IMR-90 (cell line): Measurements from ENCODE around the gene PANK3. TPM values are rescaled to one million over a fixed set of nuclear protein-coding genes. Genes with fewer than 3 reads are reported as not detected.

Experiments
- ATAC-seq: fragments of 200-7000 bp; cut with Tn5 transposase; 2 replicates; pipeline ENCODE4 v1.9.1; 2020; ENCODE audit warnings: low read depth, mild to moderate bottlenecking, moderate library complexity
- BruUV-seq: library from RNA; stranded (reverse); fragments of 400-500 nt; replicated peaks from 2 replicates; lab custom pipeline; 2021; lab: Mats Ljungman, UMichigan
- CTCF ChIA-PET: fragments of 300-600 bp; formaldehyde crosslinking; extraction: SDS; loops from one replicate; lab custom pipeline; 2021; ENCODE audit warnings: antibody characterized with exemption; lab: Yijun Ruan, JAX
- POLR2A ChIA-PET: fragments of 300-600 bp; sonication (Branson Sonifier 250); formaldehyde crosslinking; loops from one replicate; lab custom pipeline; 2022; ENCODE audit warnings: antibody characterized with exemption; ENCODE audit not compliant: unreplicated experiment; lab: Charles Lee
- DNase-seq: peaks from one replicate; pipeline ENCODE4 v3.0.0; 2013
- H2AFZ ChIP-seq: replicated peaks from 2 replicates; pipeline ENCODE3; 2013; ENCODE audit warnings: low read length, mild to moderate bottlenecking; ENCODE audit not compliant: poor library complexity
- H2AK5ac ChIP-seq: 2 replicates; pipeline ENCODE4 v1.6.1; 2013; ENCODE audit warnings: low read depth, low read length, inconsistent platforms
- H2AK9ac ChIP-seq: replicated peaks from 2 replicates; pipeline ENCODE3; 2013; ENCODE audit warnings: mild to moderate bottlenecking, low read depth, low read length, moderate library complexity; ENCODE audit not compliant: poor library complexity
- H2BK120ac ChIP-seq: 2 replicates; pipeline ENCODE4 v1.6.1; 2013; ENCODE audit warnings: low read depth, low read length, inconsistent platforms
- H2BK15ac ChIP-seq: 3 replicates; pipeline ENCODE4 v1.6.1; 2013; ENCODE audit warnings: low read depth, low read length, inconsistent platforms
- H2BK20ac ChIP-seq: 2 replicates; pipeline ENCODE4 v1.6.1; 2013; ENCODE audit warnings: low read depth, mild to moderate bottlenecking, inconsistent platforms, low read length, moderate library complexity
- H2BK5ac ChIP-seq: 2 replicates; pipeline ENCODE4 v1.6.1; 2013; ENCODE audit warnings: mild to moderate bottlenecking, low read depth, low read length, inconsistent platforms; ENCODE audit not compliant: poor library complexity, severe bottlenecking
- H3K14ac ChIP-seq: replicated peaks from 2 replicates; pipeline ENCODE4 v1.6.1; 2013; ENCODE audit warnings: low read depth, low read length, inconsistent platforms
- H3K18ac ChIP-seq: 2 replicates; pipeline ENCODE4 v1.6.1; 2013; ENCODE audit warnings: low read depth, low read length, control low read depth
- H3K23ac ChIP-seq: 2 replicates; pipeline ENCODE4 v1.6.1; 2013; ENCODE audit warnings: low read depth, low read length, inconsistent platforms
- H3K27ac ChIP-seq: 2 replicates; pipeline ENCODE4 v1.5.1; 2013; ENCODE audit warnings: mild to moderate bottlenecking, control low read depth, low read length; ENCODE audit not compliant: insufficient read depth
- H3K27me3 ChIP-seq: 2 replicates; pipeline ENCODE4 v1.6.1; 2013; ENCODE audit warnings: low read length; ENCODE audit not compliant: control insufficient read depth, insufficient read depth
- H3K36me3 ChIP-seq: 2 replicates; pipeline ENCODE4 v1.6.1; 2013; ENCODE audit warnings: low read length, mixed read lengths; ENCODE audit not compliant: control insufficient read depth, insufficient read depth
- H3K4ac ChIP-seq: 2 replicates; pipeline ENCODE4 v1.6.1; 2013; ENCODE audit warnings: low read depth, low read length, inconsistent platforms
- H3K4me1 ChIP-seq: 2 replicates; pipeline ENCODE4 v1.6.1; 2013; ENCODE audit warnings: low read length, mixed read lengths; ENCODE audit not compliant: control insufficient read depth, insufficient read depth
- H3K4me2 ChIP-seq: 2 replicates; pipeline ENCODE4 v1.6.1; 2013; ENCODE audit warnings: low read depth, mild to moderate bottlenecking, control low read depth, low read length, moderate library complexity
- H3K4me3 ChIP-seq: 2 replicates; pipeline ENCODE4 v1.5.1; 2013; ENCODE audit warnings: low read depth, mild to moderate bottlenecking, control low read depth, low read length, moderate library complexity; ENCODE audit not compliant: insufficient read depth
- H3K56ac ChIP-seq: 2 replicates; pipeline ENCODE4 v1.6.1; 2013; ENCODE audit warnings: low read length, inconsistent platforms; ENCODE audit not compliant: insufficient read depth; ENCODE audit errors: extremely low read depth
- H3K79me1 ChIP-seq, 2 experiments: 2 replicates each; pipeline ENCODE4 v1.6.1; 2013; ENCODE audit warnings: low read length in 2 of 2, inconsistent platforms in 1 of 2, low read depth in 1 of 2
- H3K9ac ChIP-seq: 2 replicates; pipeline ENCODE4 v1.6.1; 2013; ENCODE audit warnings: low read depth, low read length, control low read depth
- H3K9me1 ChIP-seq: 2 replicates; pipeline ENCODE4 v1.6.1; 2013; ENCODE audit warnings: low read length, inconsistent platforms; ENCODE audit not compliant: insufficient read depth
- H3K9me3 ChIP-seq: 2 replicates; pipeline ENCODE4 v1.6.1; 2013; ENCODE audit warnings: low read length; ENCODE audit not compliant: control insufficient read depth, insufficient read depth
- H4K20me1 ChIP-seq: 2 replicates; pipeline ENCODE4 v1.6.1; 2013; ENCODE audit warnings: low read length, inconsistent platforms; ENCODE audit not compliant: insufficient read depth
- H4K5ac ChIP-seq: 2 replicates; pipeline ENCODE4 v1.6.1; 2013; ENCODE audit warnings: mild to moderate bottlenecking, low read depth, low read length, control low read depth
- H4K8ac ChIP-seq, 2 experiments: 2 replicates each; pipeline ENCODE4 v1.6.1; 2013; ENCODE audit warnings: low read depth in 2 of 2, low read length in 2 of 2, control low read depth in 1 of 2, inconsistent platforms in 1 of 2
- H4K91ac ChIP-seq: 2 replicates; pipeline ENCODE4 v1.6.1; 2013; ENCODE audit warnings: low read depth, low read length, inconsistent platforms; ENCODE audit not compliant: insufficient read depth
- BHLHE40 ChIP-seq: fragments of 150-350 bp; IDR thresholded peaks from 2 replicates; pipeline ENCODE4 v1.6.1; 2016; ENCODE audit warnings: mild to moderate bottlenecking, low read depth, low read length
- CEBPB ChIP-seq: IDR thresholded peaks from 2 replicates; pipeline ENCODE4 v1.6.1; 2012; ENCODE audit warnings: low read depth, low read length, improper control_type of control experiment
- CHD1 ChIP-seq: IDR thresholded peaks from 2 replicates; pipeline ENCODE4 v1.6.1; 2012; ENCODE audit warnings: low read depth, low read length, improper control_type of control experiment
- FOS ChIP-seq: fragments of 150-350 bp; IDR thresholded peaks from 2 replicates; pipeline ENCODE4 v1.6.1; 2016; ENCODE audit warnings: low read depth, low read length
- MAFK ChIP-seq: IDR thresholded peaks from 2 replicates; pipeline ENCODE4 v1.6.1; 2012; ENCODE audit warnings: low read depth, low read length, improper control_type of control experiment
- MAZ ChIP-seq: IDR thresholded peaks from 2 replicates; pipeline ENCODE4 v1.6.1; 2012; ENCODE audit warnings: low read depth, mild to moderate bottlenecking, low read length, improper control_type of control experiment, moderate library complexity, borderline replicate concordance
- MXI1 ChIP-seq: IDR thresholded peaks from 2 replicates; pipeline ENCODE4 v1.6.1; 2012; ENCODE audit warnings: low read depth, mild to moderate bottlenecking, low read length, moderate library complexity, borderline replicate concordance
- NFE2L2 ChIP-seq: fragments of 150-350 bp; IDR thresholded peaks from 2 replicates; pipeline ENCODE4 v1.6.1; 2016; ENCODE audit warnings: low read depth, mild to moderate bottlenecking, low read length
- POLR2A ChIP-seq: IDR thresholded peaks from 2 replicates; pipeline ENCODE4 v1.6.1; 2012; ENCODE audit warnings: mild to moderate bottlenecking, low read depth, low read length
- RAD21 ChIP-seq: IDR thresholded peaks from 2 replicates; pipeline ENCODE4 v1.6.1; 2012; ENCODE audit warnings: low read length, improper control_type of control experiment
- RCOR1 ChIP-seq: IDR thresholded peaks from 2 replicates; pipeline ENCODE4 v1.6.1; 2012; ENCODE audit warnings: mild to moderate bottlenecking, low read length, improper control_type of control experiment; ENCODE audit not compliant: insufficient replicate concordance
- RFX5 ChIP-seq: IDR thresholded peaks from 2 replicates; pipeline ENCODE4 v1.8.0; 2012; ENCODE audit warnings: low read depth, mild to moderate bottlenecking, low read length, moderate library complexity
- SMC3 ChIP-seq: fragments of 150-350 bp; IDR thresholded peaks from 2 replicates; pipeline ENCODE4 v1.6.1; 2016; ENCODE audit warnings: low read depth, mild to moderate bottlenecking, antibody characterized with exemption, low read length, moderate library complexity
- WGBS, 2 experiments: methylation state at CpG; one replicate each; pipeline versions ENCODE4 v1.1.5 to v1.1.7; 2013; ENCODE audit warnings: missing lambda C conversion rate in 2 of 2; ENCODE audit not compliant: insufficient read length in 1 of 2; ENCODE audit errors: extremely low coverage in 2 of 2; 5-methylcytosine and 5-hydroxymethylcytosine counted together
- dilution Hi-C: fragments of 300-500 bp; cut with HindIII; formaldehyde crosslinking; loops from one replicate; pipeline ENCODE4 v1.14.3; 2018; ENCODE audit warnings: low sequenced_read_pairs; ENCODE audit not compliant: unreplicated experiment
- in situ Hi-C: fragments of 300-500 bp; cut with MboI; formaldehyde crosslinking; loops from 3 replicates; pipeline ENCODE4 v1.14.3; 2019; ENCODE audit warnings: low sequenced_read_pairs, inconsistent platforms, mixed read lengths
- intact Hi-C: fragments of 100-400 bp; cut with micrococcal nuclease; formaldehyde crosslinking; loops from 2 replicates; pipeline ENCODE4 v1.10.0; 2022
- polyA plus RNA-seq, 3 experiments: library from polyadenylated mRNA; depleted of rRNA; stranded (reverse); fragments of >200 nt; gene quantifications; 2 replicates each; pipeline ENCODE4 v1.2.3, GENCODE V29; 2012; ENCODE audit warnings: low replicate concordance in 1 of 3
- total RNA-seq: library from RNA; depleted of rRNA; stranded (reverse); fragments of >200 nt; gene quantifications from 2 replicates; pipeline ENCODE4 v1.2.3, GENCODE V29; 2012
- TF ChIP-seq, protein P1 (sequence below): fragments of 150-350 bp; IDR thresholded peaks from 2 replicates; pipeline ENCODE4 v1.6.1; 2016; ENCODE audit warnings: low read depth, mild to moderate bottlenecking, low read length, moderate library complexity, borderline replicate concordance
- TF ChIP-seq, protein P2 (sequence below): conservative IDR thresholded peaks from 2 replicates; pipeline ENCODE4 v1.5.1; 2012; ENCODE audit warnings: mild to moderate bottlenecking, low read depth, low read length, improper control_type of control experiment

The PANK3 gene
- total and polyA plus RNA-seq, 2 of the 4 experiments (the other 2 are of a cell fraction): 6.9 to 21.0 TPM

DNA sequence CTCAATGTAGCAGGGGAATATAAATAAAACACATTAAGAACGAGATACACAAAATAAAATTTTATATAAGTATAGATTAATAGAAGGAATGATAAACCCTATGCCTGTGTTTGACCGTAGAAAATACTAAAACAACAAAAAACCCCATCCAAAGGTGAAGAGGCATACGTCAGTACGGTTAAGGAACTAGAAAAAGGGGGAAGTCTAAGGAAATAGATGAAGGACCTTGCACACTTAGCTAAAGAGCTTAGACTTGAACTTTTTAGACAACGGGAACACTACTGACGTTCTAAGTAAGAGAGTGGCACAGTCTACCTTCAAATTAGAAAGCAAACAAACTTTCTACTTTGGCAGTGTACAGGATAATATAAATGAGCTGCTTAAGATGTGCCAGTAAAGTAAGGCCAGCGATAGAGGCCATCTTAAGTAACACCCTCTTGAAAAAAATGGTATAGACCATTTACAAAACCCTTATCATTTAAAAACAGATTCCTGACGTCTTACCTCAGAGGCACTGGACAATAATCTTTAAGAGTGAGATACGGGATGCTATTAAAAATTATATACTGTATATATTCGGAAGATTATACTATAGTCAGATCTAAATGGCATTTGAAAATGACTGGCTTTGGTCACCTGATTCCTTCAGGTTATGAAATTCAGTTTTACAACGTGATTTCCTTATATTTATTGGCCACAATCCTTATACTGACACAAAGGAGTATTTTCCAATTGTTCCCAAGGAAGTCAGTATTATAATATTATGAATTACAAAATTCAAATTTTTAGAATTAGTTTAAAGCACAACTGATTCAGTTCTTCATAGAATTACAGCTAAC is 8.5 kb downstream of the PANK3 start (continued):
- TF ChIP-seq RCOR1: no peak

DNA sequence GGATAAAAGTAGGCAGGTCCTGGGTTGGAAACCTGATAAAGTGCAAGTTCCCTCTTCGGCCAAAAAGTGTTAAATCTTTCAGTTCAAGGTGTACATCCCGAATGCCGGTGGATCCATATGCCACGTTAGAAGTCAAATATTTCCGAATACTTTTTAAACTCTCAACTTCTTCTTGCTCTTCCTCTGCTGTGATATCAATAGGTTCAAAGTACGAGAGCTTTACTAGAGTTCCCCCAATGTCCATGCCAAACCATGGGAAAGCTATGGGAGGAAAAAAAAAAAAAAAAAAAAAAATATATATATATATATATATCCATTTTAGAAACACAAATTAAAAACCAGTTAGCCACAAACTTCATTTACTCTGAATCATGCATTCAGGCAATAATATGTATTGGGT is 10.4 kb downstream of the PANK3 start:
- H2AK9ac ChIP-seq: no peak overlapping the region
- no peak overlapping the region for H3K4ac ChIP-seq
- BruUV-seq: no TSS peak
- H3K36me3 ChIP-seq: peaks cover 11% of the 10 kb centered on the region
- no peak overlapping the region for H2AK5ac ChIP-seq
- H3K4me3 ChIP-seq: no peak overlapping the region
- no peak overlapping the region for H2AFZ ChIP-seq
- H2BK15ac ChIP-seq: no peak overlapping the region
- no peak overlapping the region for H3K23ac ChIP-seq
- H4K5ac ChIP-seq: no peak overlapping the region
- WGBS, 2 experiments: no CpG with 5 or more reads among the region's 6 CpGs
- H2BK120ac ChIP-seq: no peak overlapping the region
- H3K27ac ChIP-seq: no peak overlapping the region
- H4K8ac ChIP-seq: no peak overlapping the region
- H3K79me1 ChIP-seq: peaks cover 20 to 23% of the 10 kb centered on the region in 2 experiments
- H3K56ac ChIP-seq: no peak overlapping the region
- H4K20me1 ChIP-seq: peaks cover 23% of the 10 kb centered on the region
- no peaks in the 10 kb centered on the region for H3K4me1 ChIP-seq
- no peak overlapping the region for H3K14ac ChIP-seq
- no peak overlapping the region for H3K18ac ChIP-seq
- intact Hi-C loops: no loop called here
- no peak overlapping the region for H3K4me2 ChIP-seq
- DNase-seq (no peak), ATAC-seq (no peak)
- H4K91ac ChIP-seq: no peak overlapping the region
- H2BK5ac ChIP-seq: no peak overlapping the region
- H3K9ac ChIP-seq: no peak overlapping the region
- CTCF ChIA-PET: no interaction called here
- H3K27me3 ChIP-seq: no peaks in the 10 kb centered on the region
- in situ Hi-C loops: no loop called here
- H2BK20ac ChIP-seq: no peak overlapping the region
- dilution Hi-C loops: no loop called here
- H3K9me1 ChIP-seq: no peaks in the 10 kb centered on the region
- H3K9me3 ChIP-seq: no peaks in the 10 kb centered on the region
- POLR2A ChIA-PET: no interaction called here
- no peak for TF ChIP-seq CHD1
- TF ChIP-seq FOS: no peak
- no peak for TF ChIP-seq SMC3
- TF ChIP-seq, protein P1, sequence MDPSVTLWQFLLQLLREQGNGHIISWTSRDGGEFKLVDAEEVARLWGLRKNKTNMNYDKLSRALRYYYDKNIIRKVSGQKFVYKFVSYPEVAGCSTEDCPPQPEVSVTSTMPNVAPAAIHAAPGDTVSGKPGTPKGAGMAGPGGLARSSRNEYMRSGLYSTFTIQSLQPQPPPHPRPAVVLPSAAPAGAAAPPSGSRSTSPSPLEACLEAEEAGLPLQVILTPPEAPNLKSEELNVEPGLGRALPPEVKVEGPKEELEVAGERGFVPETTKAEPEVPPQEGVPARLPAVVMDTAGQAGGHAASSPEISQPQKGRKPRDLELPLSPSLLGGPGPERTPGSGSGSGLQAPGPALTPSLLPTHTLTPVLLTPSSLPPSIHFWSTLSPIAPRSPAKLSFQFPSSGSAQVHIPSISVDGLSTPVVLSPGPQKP: no peak
- no peak for TF ChIP-seq CEBPB
- TF ChIP-seq BHLHE40: no peak
- no peak for TF ChIP-seq RFX5
- TF ChIP-seq, protein P2, sequence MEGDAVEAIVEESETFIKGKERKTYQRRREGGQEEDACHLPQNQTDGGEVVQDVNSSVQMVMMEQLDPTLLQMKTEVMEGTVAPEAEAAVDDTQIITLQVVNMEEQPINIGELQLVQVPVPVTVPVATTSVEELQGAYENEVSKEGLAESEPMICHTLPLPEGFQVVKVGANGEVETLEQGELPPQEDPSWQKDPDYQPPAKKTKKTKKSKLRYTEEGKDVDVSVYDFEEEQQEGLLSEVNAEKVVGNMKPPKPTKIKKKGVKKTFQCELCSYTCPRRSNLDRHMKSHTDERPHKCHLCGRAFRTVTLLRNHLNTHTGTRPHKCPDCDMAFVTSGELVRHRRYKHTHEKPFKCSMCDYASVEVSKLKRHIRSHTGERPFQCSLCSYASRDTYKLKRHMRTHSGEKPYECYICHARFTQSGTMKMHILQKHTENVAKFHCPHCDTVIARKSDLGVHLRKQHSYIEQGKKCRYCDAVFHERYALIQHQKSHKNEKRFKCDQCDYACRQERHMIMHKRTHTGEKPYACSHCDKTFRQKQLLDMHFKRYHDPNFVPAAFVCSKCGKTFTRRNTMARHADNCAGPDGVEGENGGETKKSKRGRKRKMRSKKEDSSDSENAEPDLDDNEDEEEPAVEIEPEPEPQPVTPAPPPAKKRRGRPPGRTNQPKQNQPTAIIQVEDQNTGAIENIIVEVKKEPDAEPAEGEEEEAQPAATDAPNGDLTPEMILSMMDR: no peak
- TF ChIP-seq MAFK: no peak
- TF ChIP-seq MAZ: no peak
- TF ChIP-seq MXI1: no peak
- no peak for TF ChIP-seq NFE2L2
- TF ChIP-seq POLR2A: no peak
- TF ChIP-seq RAD21: no peak
